GM18499 (cell line): ENCODE measurements around the gene NTRK2.

Experiments
- ATAC-seq: cut with Tn5 transposase; IDR thresholded peaks from one replicate; pipeline ENCODE4 v1.9.1; 2021; ENCODE audit warnings: moderate number of reproducible peaks; ENCODE audit not compliant: insufficient read depth, unreplicated experiment

Gene NTRK2

GRCh38 chr9:84773022-84773421 lies 103.5 kb downstream of the NTRK2 start:
- no peak for ATAC-seq

DNA sequence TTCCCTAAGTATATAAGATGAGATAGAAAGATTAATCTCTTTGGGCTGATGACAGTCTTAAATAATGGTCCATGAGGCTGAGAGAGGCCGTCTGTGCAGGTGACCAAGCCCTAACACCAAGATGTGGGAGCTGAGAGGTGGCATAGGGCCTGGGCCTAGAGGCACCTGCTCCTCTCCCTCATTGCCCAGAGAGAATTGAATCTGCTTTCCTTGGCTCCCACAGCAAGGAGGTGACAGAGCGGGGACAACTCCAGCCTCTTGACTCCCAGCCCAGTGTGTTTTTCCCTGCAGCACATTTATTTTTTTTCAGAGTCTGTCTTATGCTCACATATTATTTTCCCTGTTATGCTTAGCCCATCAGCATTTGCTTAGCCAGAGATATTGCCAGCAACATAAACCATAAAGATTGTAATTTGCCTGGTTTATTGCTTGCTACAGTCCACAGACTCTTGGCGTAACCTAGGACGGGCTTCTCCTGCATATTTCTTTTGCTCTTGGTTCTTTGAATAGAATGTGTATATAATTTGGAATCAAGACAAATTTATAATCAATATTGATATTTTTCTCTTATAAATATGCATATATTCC lies 105.6 kb downstream of the NTRK2 start:
- no peak for ATAC-seq

GRCh38 chr9:84778570-84778969 lies 109.0 kb downstream of the NTRK2 start:
- ATAC-seq = no peak

GRCh38 chr9:84779883-84780282 lies 110.4 kb downstream of the NTRK2 start:
- no peak for ATAC-seq

GRCh38 chr9:84780385-84780784 lies 110.9 kb downstream of the NTRK2 start:
- ATAC-seq = no peak

DNA sequence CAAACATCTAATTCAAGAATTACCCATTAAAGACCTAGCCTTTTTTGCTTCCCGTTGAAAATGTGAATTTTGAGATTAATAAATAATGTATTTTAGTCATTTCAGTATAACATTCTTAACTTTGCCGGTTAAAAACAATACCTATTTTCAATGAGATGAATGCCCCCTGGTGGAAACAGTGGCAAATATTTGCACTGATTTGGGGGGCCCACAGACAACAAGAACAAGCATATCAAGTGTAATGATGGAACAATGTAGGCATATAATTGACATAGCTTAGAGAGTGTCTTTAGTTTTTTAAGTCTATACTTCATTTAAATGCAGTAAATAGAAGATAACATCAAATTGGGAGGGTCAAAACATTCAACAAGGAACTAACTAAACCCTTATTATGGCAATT lies 111.9 kb downstream of the NTRK2 start:
- ATAC-seq = no peak

DNA sequence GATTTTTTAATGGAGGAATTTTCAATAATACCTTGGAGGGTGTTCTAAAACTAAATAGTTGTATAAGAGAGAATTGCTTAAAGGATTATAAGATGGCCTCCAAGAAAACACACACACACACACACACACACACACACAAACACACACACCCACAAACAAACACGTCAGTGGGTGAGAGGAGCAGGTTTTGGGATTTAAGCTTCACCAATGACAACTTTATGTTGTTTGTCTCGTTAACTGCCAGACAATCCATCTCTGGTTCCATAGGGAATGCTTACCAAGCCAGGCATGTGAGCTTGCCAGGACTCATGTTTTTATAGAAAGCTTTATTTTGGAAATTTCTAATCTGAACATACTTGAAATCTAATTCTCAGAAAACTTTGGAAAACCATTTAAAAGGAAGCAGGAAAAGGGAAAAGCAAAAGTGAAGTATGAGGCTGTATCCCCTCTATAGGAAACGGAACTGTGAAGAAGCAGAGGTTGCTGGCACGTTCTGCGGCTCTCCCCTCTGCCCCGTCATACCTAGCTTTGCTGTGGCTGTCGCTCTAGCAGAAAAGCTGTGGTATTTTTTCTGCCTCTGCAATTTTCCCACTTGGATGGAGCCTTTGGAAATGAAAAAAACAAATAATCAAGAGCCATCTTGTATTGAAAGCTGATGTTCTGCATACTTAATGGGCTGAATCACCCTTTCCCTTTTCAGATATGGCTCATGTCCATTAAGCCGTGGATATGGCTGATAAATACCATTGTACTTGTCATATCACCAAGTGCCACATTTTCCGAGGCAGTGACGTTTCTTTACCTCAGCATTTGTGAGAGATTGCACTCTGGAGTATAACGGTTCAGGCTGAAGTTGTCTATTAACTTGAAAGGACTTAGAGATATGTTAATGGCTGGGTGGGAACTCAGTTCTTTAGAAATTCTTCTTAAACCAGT lies 112.7 kb downstream of the NTRK2 start:
- ATAC-seq = no peak

DNA sequence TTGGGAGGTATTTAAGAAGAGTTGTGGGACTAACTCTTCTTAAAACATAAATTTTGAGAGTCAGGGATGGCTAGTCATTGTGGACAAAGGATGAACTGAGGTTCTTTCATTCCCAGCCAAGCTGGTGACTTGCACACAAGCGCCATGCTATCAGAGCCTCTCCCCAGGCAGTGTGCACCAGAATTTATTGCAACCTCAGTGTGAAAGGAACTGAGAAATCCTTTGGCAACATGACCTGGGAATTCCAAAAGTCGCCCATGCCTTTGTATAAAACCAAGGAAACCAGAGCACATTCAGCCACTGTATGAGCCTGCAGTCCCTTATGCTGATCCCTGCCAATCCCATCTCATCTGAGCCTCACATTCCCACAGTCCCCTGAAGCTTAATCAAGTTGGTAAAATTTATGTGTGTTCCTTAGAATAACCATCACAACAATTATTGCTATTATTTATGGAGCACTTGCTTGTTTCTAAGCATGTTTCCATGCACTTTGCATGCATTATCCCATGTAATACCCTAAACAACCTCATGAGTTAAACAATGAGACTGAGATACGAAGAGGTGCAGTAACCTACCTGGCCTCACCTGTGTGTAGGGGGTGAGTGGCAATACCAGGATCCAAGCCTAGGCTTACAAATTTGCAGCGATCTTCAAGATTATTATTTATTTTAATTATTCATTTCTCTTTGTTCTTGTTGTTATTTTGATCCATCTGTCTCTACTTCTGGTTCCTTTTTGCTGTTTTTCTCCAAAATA lies 116.4 kb downstream of the NTRK2 start:
- ATAC-seq = no peak

- ATAC-seq = no peak
Observed at GRCh38 chr9:84788803-84789462, 119.4 kb downstream of the NTRK2 start.

DNA sequence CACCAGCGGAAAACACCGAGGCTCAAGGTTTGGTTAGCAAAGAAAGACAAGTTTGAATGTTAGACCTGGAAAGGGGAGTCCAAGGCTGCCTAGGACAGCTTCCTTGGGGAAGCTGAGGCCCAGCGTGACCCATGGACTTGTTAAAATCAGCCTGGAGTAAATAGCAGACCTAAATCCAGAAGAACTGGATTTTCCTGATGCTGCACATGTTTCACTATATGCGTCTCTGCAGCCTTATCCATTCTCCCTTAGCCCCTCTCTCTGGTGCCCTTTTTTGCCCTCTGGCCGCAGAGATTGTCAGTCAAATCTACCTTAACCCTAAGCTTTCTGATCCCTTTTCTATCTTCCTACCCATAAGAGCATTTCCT lies 119.9 kb downstream of the NTRK2 start:
- ATAC-seq = no peak

GRCh38 chr9:84791643-84792042 lies 122.1 kb downstream of the NTRK2 start:
- no peak for ATAC-seq

DNA sequence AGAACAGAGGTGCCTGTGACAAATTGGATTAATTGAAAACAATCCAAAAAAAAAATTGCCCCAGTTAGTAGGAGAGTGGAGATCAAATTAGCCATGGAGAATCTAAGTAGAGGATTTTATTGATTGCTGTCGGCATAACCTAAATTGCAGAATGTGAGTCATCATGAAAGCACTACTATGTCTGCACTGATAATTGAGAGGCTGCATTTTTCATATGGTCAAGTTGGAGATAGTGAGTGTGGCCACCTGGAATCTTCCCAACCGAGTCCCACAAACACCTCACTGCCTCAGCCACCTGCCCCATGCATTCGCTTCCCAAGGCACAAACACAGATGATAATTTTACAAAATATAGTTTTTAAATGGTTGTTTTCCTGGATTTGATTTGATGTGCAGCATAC lies 123.7 kb downstream of the NTRK2 start:
- no peak for ATAC-seq

DNA sequence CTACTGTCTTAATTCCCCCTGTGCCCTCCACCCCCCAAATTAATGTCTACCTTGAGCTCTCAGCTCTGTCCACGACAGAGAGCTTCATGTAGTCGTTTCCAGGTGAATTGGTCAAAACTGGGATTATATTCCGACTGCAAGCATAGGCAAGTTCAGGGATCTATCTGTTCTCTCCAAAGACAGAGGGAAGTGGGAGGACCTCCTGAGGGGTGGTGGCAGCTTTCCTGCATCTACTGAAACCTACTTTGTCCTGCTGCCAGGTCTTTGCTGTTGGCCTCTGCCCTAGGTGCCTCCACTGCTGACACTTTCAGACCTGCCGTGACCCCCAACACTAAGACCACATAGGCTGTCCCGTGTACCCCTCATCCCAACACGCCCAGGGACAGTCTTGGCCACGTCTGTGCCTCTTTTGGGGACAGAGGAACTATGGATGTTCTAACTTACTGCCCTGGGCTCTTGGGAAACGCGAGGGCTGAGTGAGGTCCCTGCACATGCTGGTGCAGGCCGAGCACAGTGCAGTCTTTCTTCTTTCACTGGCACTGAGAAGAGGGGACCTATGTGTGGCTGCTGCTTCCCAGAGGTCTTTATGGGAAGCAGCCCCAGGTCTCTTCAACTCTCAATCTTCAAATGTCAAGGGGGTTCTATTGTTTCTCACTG lies 125.6 kb downstream of the NTRK2 start:
- no peak for ATAC-seq

- no peak for ATAC-seq
Observed at GRCh38 chr9:84796404-84796803, 126.9 kb downstream of the NTRK2 start.

- no peak for ATAC-seq
Observed at GRCh38 chr9:84799251-84799650, 129.7 kb downstream of the NTRK2 start.

- no peak for ATAC-seq
Observed at GRCh38 chr9:84804951-84805694, 135.6 kb downstream of the NTRK2 start.

DNA sequence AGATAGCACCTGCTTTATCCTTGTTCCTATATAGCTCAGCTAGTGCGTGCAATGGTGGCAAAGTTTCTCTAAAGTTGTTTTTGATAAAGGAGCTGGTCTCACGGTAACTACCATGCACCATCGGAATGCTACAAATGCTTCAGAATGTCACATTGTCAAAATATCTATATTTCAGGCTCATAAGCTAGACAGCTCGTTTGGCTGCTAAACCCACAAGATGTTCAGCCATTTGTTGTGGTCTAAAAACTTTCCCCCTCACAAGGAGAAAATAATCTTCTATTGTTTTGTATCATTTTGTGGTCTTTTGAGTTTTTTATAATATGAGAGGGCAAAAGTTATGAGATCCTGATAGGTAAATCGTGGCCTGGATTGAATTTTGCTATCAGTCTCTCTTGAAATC lies 137.9 kb downstream of the NTRK2 start:
- no peak for ATAC-seq

DNA sequence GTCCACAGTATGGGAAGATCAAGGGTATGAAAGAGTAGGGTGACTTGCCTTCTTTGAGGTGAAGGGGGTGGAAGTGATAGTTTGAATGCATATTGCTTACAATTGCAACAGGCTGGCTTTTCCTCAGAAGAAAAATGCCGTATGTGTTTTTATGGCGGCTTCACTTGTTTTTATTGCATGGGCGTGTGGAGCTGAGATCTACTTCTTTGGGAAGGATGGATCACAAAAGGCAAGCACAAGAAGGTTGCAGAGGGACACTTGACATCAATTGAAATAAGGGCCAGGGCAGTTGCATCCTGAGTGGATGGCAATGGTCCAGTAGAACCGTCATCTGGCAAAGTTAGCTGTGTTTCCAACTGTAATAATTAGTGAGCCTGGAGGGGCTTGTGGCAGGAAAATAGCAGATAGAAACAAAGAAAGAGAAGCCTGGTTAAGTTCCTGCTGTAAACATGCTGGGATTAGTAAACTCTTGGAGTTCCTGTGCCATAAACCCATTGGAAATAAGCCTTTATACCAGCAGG lies 138.4 kb downstream of the NTRK2 start:
- no peak for ATAC-seq

DNA sequence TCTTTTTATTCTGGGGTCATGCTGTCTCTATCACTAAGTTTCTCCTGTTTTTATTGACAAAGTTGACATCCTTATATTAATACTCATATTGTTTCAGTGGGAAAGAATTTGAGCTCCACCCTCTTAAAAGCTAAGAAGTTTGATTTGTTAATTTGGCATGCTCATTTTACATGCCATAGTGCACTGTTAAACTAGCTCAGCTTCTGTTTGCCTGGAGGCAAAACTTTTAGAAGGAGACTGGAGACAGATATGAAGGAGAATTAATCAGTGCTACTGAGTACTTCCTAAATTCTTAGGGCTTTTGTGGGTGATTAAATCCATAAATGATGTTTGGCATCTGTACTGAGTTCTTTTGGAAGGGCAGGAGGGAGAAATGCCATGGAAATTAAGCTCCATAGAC lies 138.9 kb downstream of the NTRK2 start:
- ATAC-seq = no peak
